Measurements from ENCODE around the gene EDEM3.
"Not testable (repeated sequence)": the region's sequence is repeated elsewhere in the genome, so short reads cannot be mapped to it uniquely, and the experiment has no call there.

Gene EDEM3

DNA sequence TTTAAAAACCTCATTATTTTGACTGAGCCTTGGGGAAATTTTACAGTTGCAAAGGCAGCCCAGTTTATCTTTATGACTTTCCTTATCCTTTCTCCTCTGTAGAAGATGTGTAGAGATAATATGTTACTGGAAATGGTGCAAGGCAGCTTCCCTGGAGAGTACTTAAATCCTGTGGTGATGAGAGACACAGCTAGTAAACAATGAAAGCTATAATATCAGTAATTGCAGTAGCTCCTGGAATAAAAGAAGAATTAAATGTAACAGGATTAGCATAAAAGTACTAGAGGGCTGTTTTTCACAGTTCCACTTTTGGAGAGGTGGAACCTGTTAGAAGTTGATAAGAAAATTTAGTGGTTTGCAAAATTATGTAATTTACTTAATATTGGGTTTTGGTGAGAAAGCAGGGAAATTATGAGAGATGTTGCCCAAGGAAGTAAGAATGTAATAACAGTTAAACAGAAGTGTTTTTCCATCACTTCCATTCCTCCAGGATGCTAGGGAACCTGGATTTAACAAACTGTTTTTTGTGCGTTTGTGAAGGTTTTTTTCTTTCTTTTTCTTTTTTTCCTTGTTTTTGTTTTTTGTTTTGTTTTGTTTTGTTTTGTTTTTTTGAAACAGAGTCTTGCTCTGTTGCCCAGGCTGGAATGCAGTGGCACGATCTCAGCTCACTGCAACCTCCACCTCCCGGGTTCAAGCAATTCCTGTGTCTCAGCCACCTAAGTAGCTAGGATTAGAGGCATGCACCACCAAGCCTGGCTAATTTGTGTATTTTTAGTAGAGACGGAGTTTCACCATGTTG is 15.7 kb upstream of the EDEM3 start:
- DNase-seq (ENCODE audit: low read depth), result no peak

DNA sequence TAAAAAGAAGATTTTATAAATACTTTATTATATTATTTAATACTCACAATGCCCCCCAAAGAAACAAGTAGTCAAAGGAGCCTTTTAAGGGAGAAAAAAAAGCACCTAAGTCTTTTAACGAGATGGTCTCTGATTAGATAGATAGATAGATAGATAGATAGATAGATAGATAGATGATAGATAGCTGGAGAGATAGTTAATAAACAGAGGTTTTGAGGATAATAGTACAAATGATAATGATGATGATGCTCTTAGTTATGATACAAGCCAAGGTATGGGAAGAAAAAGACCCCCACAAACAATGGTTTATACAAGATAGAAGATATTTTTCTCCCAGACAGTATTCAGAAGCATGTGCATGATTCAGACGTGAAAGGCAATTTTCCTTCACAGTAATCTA is 14.6 kb upstream of the EDEM3 start:
- DNase-seq (ENCODE audit: low read depth), result no peak

DNA sequence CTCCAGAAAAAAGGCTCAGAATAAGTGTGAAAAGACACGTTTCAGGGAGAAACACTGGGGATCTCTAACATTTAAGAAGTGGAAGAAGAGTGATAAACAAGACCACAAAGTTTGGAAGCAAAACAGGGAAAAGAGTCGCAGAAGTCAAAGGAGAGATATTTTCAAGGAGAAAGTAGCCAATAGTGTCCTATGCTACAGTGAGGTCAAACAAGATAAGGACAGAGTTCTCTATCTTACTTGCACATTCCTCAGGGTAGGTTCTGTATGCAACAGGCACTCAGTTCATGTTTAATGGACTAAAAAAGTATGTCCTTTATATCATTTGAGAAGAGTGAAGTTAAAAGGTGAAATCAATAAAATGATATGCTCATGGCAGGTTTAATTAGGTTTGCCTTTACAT is 13.8 kb upstream of the EDEM3 start:
- DNase-seq (ENCODE audit: low read depth), result no peak

DNA sequence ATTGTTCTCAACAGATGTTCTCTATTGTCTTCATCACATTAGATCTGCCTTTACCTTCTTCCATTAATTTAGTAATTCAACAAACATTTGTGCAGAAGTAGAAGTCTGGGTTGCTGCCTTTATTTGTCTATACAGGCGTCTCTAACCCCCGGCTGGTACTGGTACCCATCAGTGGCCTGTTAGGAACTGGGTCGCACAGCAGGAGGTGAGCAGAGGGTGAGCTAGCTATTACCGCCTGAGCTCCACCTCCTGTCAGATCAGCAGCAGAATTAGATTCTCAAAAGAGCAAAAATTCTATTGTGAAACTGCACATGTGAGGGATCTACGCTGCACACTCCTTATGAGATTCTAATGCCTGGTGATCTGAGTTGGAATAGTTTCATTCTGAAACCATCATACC is 12.9 kb upstream of the EDEM3 start:
- no peak for DNase-seq (ENCODE audit: low read depth)

DNA sequence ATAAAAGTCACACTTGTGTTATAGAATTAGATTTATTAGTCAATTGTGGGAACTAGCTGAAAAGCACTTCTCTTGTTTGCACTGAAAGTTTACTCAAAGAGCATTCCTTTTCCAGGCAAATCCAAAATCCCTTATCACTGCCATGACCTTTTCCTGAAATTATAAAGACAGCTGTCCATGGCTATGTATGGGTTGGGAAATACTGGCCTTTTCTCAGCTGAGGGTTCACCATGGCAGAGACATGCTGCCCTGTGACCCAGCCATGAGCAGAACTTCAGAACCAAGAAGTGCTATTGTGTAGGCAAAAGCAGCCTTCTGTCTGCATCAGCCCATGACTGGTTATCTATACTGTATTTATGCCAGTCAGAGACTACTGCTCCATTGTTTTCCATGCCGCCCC is 9.8 kb upstream of the EDEM3 start:
- no peak for DNase-seq (ENCODE audit: low read depth)

DNA sequence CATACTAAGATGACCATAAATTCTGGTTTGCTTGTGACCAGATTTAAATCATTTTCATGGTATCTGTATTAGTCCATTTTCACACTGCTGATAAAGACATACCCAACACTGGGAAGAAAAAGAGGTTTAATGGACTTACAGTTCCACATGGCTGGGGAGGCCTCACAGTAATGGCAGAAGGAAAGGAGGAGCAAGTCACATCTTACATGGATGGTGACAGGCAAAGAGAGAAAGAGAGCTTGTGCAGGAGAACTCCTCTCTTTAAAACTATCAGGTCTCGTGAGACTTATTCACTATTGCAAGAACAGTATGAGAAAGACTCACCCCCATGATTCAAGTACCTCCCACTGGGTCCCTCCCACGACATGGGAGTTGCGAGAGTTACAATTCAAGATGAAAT is 8.9 kb upstream of the EDEM3 start:
- DNase-seq (ENCODE audit: low read depth), result not testable (repeated sequence)

DNA sequence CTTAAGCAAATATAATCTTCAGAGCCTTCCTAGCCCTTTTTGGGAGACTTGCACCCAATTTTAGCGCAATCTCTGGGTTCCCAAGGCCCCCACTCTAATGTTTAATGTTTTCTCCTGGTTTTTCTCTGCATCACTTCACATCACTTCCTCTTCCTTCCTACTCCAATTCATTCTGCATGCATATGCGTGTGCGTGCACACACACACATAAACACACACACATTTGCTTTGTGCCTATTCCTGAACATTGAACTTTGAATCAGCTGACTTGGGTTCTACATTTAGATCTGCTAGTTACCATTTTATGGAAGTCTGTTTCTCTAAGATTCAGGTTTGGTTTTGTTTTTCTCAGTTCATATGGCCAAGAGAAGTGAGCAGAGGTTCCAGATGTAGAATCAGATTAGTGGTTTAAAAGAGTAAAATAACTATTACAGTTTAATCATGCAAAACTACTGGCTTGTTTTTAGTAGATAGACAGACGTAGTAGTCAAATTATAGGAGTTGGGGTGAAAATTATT is 7.4 kb upstream of the EDEM3 start:
- no peak for DNase-seq (ENCODE audit: low read depth)

DNA sequence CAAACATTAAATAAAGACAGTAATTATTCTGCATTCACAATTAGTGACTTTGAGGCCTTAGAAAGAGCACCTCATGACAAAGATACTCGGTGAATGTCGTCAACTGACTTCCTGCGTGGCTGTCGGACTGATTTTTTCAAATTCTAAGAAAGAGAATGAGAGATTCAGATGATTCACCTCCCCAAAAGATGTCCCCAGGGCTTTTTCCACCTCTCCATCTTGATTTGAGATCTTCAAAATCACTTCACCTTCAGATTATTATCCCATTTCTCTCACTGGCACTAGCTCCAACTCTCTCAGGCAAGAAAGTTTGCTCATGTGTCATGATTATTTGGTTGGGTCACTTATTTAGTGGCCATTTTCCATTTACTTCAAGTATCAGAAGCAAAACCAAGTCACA is 5.0 kb upstream of the EDEM3 start:
- no peak for DNase-seq (ENCODE audit: low read depth)

DNA sequence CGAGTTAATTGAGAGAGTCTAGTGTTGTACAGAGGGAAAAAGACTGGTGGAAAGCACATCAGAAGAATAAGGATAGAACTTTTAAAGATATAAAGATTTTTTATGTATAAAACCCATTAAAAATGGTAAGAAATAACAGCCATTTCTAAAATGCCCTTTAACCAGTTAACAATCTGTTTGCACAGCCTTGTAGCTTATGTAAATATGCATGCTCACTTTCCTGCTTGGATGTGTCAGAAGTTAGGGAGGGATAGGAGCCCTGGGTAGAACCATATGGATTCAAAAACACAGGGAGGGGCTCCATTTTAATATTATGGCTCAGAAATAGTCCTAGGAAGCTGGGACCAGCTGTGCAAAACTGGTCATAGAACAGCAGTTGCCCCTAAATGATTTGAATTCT is 4.5 kb upstream of the EDEM3 start:
- no peak for DNase-seq (ENCODE audit: low read depth)

DNA sequence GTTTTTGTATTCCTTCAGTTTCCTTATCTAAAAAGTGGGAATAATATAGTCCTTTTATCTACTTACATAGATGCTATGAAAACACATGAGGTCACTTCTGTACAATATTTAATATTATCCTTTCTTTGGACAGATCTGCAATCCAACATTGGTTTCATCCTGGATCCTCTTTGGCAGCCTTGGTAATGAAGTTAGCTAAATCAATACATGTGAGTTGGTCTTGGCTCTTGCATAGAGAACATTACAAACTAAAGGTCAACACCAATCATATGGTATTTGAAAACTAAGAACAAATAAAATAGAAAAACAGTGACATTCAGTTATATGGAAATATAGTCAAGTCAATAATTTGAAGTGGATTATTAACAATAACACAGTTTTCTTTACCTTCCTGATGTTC is 3.2 kb upstream of the EDEM3 start:
- no peak for DNase-seq (ENCODE audit: low read depth)

DNA sequence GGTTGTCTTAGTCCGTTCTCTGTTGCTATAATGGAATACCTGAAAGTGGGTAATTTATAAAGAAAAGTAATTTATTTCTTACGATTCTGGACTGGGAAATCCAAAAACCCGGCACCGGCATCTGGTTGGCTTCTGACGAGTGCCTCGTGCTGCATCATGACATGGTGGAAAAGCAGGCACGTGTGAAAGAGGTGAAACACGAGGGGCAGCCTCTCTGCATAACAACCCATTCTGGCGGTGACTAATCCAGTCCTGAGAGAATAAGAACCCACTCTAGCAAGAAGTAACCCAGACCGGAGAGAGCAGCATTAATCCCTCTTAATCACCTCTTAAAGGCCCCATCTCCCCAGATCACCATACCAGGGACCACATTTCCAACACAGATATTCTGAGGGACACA is 2.7 kb upstream of the EDEM3 start:
- no peak for DNase-seq (ENCODE audit: low read depth)

DNA sequence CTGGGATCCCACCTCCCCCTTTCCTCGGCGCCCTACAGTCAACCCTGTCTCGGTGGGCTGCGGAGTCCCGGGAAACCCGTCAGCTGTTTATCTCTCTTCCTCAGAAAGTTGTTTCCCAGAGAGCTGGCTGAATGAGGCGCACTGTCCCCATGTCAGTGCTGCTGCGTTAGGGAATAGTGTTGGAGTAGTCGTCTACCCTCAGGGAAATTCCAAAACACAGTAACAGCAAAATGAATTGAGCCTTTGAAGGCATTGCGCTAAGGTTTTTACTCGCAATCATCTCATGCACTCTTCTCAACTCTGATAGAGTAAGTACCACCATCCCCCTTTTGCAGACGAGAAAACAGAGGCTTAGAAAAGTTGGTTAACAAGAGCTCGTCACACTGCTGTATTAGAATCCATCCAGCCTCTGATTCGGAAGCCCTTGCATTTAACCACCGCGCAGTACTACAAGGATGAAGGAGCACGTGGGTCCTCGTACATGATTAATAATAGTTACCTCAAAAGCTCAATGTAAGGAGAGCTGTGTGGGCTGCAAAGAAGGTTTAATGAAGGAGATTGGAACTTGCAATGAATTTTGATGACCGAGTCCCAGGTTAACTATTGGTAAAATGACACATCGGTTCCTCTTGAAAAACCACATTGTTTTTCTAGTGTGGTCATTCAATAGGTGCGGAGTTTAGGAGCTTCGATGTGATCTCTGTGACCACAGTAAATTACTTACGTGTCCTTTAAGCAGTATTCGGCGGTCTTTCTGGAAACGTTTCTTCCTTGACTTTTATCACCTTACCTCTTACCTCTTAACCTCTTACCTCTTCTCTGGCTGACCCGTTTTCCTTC is 788 bp upstream of the EDEM3 start:
- DNase-seq (ENCODE audit: low read depth), result peak; percentile 13

DNA sequence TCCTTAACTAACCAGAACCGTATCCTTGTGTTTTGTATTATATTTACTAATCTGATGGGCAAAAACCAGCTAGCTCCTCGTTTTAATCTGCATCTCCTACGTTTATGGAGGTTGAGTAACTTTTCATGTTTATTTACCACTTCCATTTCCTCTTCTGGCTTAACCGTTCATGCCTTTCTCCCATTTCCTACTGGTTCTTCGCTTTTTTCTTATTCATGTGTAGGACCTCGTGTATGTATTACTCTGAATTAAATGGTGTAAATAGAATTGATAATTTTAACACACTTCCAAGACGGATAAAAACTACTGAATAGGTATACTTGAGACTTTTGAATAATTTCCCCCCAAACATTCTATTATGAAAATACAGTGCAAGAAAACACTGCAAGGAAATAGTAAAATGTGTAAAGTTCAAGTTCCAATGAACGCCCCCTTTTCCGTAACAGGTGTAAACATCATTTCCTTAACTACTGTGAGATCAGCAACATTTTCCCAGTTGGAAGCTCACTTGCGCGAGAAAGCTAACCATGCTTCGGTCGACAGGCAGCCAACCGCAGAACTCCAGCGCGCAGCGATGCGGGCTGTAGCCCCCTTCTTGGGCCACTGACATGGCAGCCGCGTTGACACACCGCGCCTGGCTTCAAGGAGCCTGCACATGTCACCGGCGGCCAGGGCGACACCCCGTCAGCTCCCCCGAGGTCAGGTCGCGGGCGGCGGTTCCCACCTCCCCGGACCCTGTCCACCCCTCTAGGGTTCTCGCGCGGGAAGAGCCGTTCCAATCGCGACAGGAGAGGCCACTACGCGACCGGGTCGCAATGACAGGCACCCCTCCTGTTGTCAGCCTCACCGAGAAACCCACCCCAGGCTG is 816 bp downstream of the EDEM3 start:
- no peak for DNase-seq (ENCODE audit: low read depth)

DNA sequence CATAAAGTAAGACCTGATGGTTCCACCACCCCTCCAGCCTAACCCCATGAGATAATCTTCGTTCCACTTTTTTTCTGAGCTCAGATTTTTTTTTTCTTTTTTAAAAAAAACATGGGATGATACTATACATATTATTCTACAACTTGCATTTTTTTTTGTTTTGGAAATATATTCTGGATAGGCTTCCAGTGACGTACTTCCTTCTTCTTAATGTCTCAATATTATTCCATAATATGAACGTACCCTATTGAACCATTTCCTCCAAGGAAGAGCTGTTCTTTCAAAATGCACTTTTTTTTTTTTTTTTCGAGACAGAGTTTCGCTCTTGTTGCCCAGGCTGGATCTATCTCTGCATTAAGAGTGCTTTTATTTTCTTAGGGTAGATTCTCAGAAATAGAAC is 1.5 kb downstream of the EDEM3 start:
- no peak for DNase-seq (ENCODE audit: low read depth)

DNA sequence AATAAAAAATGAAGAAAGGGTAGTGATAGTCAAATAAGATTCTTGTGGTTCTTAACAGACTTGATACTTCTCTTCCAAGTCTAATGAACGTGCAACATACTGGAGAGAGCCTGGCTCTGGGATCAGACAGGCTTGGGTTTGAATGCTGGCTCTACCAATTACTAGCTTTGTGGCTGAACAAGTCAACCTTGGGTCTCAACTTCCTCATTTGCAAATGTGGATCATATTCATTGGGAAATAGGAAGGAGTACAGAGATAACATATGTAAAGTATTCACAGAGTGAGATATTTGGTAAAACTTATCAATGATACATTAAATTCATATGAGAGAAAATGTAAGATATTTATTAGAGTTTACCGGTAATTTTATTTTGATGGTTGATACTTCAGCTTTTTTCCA is 2.0 kb downstream of the EDEM3 start:
- DNase-seq (ENCODE audit: low read depth), result no peak

DNA sequence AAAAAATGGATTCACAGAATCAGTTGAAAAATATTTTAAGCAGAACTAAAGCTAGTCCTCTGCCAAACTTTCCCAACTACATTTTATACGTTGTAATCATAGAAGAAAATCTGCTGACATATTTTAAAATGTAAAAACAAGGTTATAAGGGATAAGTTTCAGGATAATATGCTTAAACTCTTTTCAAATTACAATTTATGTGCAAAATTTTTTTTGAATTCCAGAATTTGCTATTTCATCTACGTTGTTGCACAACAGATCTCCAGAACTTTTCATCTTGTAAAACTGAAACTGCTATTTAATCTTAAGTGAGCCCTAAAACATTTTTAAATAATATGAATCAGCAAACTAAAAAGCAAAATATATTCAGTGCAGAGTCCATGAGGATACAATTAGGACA is 5.9 kb downstream of the EDEM3 start:
- no peak for DNase-seq (ENCODE audit: low read depth)

DNA sequence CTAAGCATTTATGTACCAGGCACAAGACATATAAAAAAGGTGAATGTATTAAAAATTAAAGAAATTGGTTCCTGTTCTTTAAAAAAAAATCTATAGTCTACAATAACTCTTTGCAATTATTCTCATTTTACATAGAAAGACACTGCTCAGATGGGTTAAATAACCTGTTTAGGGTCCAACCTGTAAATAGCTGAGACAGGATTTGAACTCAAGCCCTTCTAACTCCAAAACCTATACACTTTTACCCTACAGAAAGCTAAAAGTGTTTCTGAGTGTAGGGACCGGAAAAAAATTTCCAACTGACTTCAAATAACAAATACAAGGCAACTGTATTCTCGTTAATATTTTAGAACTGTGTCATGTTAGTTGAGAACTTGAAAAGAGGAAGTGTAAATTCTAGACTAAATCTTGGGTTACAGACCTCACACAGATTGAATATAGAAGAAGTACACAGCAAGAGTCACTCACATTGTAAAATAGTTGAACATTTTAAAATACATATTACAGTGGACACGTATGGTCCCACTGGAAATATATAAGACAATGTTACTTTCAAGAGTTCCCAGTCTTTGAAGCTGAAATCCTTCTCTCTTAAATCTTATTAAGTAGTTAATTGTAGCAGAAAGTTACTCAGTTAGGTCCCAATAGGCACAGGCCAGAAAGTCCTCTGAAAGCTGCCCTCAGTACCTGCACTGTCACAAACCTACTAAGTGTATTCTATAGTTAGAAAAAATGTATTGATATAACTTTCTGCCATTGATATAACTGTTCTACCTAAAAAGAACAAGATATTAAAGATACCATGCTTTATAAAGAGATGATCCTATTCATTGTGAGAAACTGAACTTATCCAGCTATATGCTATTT is 7.3 kb downstream of the EDEM3 start:
- DNase-seq (ENCODE audit: low read depth), result no peak

DNA sequence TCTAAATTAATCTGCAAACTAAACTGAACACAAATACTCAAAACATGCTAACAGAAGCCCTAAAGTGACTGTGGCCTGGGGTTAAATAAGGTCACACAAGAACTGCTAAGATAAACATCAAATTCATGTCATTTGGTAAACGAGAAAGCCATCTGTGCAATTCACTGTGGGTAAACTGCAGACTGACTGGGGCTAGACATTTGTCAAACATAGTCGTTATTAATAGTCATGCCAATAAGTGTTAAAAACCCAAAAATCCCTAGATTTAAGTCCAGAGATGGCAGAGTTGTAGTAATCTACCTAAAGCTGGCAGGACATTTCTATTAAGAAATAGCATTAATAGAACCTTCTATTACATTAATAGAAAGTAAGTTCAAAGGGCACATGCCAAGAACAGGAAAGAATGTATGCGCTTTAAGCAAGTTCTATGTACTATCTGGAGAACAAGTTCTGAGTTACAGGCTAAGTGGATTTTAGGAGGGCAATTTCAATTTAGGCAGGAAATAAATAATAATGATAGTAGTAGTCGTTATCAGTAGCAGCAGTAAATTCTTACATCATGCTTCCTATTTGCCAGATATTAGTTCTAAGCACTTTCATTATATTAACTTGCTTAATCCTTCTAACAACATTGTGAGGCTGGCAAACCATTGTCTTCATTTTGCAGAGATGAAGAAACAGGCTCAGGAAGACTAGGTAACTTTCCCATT is 8.6 kb downstream of the EDEM3 start:
- DNase-seq (ENCODE audit: low read depth), result no peak

DNA sequence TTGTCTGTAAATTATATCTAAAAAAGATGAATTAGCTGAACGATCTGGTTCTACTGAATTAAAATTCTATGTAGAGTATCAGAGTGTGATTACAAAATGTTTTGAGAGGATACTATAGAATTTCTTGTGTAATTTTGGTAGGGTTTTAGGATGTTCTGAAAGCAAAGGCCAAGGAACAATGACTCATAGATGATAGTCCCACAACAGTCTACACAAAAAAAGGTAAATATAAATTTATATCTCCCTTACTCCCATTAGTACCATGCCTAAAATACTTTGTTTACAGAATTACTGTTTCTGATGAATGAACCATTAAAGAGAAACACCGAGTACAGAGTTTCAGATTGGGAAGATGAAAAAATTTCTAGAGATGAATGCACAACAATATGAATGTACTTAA is 9.5 kb downstream of the EDEM3 start:
- no peak for DNase-seq (ENCODE audit: low read depth)

DNA sequence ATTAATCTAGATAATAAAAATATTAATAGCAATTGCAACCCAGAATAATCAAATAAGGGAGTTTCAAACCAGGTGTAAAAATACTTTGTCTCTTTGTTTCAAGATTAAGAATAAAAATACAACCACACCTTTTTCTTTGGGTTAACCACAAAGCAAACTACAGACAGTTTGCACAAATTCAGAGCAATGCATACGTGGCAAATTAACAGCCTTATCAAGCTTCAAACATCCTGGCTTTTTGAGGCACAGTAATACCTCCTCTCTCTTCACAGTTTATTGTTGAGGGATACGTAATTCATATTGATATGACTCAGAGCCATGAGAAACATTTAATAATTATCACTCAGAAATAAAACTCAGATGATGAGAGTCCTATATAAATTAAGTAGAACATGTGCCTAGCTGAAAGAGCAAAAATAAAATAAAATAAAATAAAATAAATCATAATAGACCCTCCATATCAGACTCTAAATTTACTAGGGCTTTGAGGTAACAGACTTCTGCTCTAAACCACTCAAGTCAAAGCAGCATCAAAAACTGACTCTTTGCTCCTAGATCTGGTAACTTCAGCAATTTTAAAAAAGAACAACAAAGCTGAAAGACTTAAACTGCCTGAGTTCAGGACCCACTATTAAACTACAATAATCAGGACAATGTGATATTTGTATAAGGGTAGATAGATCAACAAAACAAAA is 11.4 kb downstream of the EDEM3 start:
- no peak for DNase-seq (ENCODE audit: low read depth)
